Caco-2 (cell line): ENCODE results near the gene TEAD1. TPM values are rescaled to one million over a fixed set of nuclear protein-coding genes. Genes with fewer than 3 reads are reported as not detected.

Experiments
- BruUV-seq: library from RNA; stranded (reverse); fragments of 400-500 nt; replicated peaks from 2 replicates; lab custom pipeline; 2021; lab: Mats Ljungman, UMichigan
- CTCF ChIA-PET: fragments of 300-600 bp; sonication (Branson Sonifier 250); formaldehyde crosslinking; loops from one replicate; lab custom pipeline; 2022; ENCODE audit warnings: antibody characterized with exemption; lab: Charles Lee
- POLR2A ChIA-PET: fragments of 300-600 bp; sonication (Branson Sonifier 250); formaldehyde crosslinking; loops from one replicate; lab custom pipeline; 2022; ENCODE audit warnings: antibody characterized with exemption; lab: Charles Lee
- DNase-seq, 2 experiments: peaks; one replicate each; pipeline versions ENCODE4 v3.0.0 to v3.0.0-alpha.2; 2020 to 2022
- H3K27me3 ChIP-seq: replicated peaks from 2 replicates; pipeline ENCODE4 v1.6.0; 2011; ENCODE audit warnings: low read length; ENCODE audit not compliant: control insufficient read depth, insufficient read depth
- H3K36me3 ChIP-seq: 2 replicates; pipeline ENCODE4 v1.5.1; 2011; ENCODE audit warnings: low read length; ENCODE audit not compliant: control insufficient read depth, insufficient read depth
- H3K4me1 ChIP-seq: fragments of 250-450 bp; sonication (Bioruptor Pico); 2 replicates; pipeline ENCODE4 v1.5.1; 2020; ENCODE audit warnings: mild to moderate bottlenecking
- H3K4me3 ChIP-seq: 2 replicates; pipeline ENCODE4 v1.5.1; 2011; ENCODE audit warnings: low read depth, mild to moderate bottlenecking, control low read depth, low read length
- H3K9me3 ChIP-seq: fragments of 250-450 bp; sonication (Bioruptor Pico); 2 replicates; pipeline ENCODE4 v1.5.1; 2020; ENCODE audit warnings: mild to moderate bottlenecking, moderate library complexity
- H3K27ac Mint-ChIP-seq: one replicate; pipeline ENCODE4 v1.8.0; 2022; ENCODE audit warnings: mixed read lengths; ENCODE audit not compliant: unreplicated experiment
- H3K27me3 Mint-ChIP-seq: one replicate; pipeline ENCODE4 v1.8.0; 2022; ENCODE audit warnings: mixed read lengths; ENCODE audit not compliant: insufficient read depth, unreplicated experiment
- H3K36me3 Mint-ChIP-seq: one replicate; pipeline ENCODE4 v1.8.0; 2022; ENCODE audit warnings: mild to moderate bottlenecking, mixed read lengths; ENCODE audit not compliant: insufficient read depth, unreplicated experiment
- H3K4me1 Mint-ChIP-seq: one replicate; pipeline ENCODE4 v1.8.0; 2022; ENCODE audit warnings: low read depth, mixed read lengths; ENCODE audit not compliant: unreplicated experiment
- H3K4me3 Mint-ChIP-seq: one replicate; pipeline ENCODE4 v1.8.0; 2022; ENCODE audit warnings: mild to moderate bottlenecking, moderate library complexity, mixed read lengths; ENCODE audit not compliant: unreplicated experiment
- H3K9me3 Mint-ChIP-seq: one replicate; pipeline ENCODE4 v1.8.0; 2022; ENCODE audit warnings: mixed read lengths; ENCODE audit not compliant: unreplicated experiment
- intact Hi-C: fragments of 100-400 bp; cut with micrococcal nuclease; formaldehyde crosslinking; loops from one replicate; pipeline ENCODE4 v1.10.0; 2022; ENCODE audit not compliant: unreplicated experiment
- total RNA-seq: library from RNA; stranded (reverse); gene quantifications from 2 replicates; pipeline ENCODE4 v1.2.3, GENCODE V29; 2022
- TF ChIP-seq, protein P1 (sequence below), 2 experiments: fragments of 200-600 bp in 1 of 2; IDR thresholded peaks; 1 replicate in 1 of 2; 2 replicates in 1 of 2; pipeline versions ENCODE4 v1.5.1 to v1.8.0; 2011 to 2022; ENCODE audit warnings: antibody characterized with exemption in 1 of 2, control low read depth in 1 of 2, inconsistent platforms in 1 of 2, low read depth in 1 of 2, low read length in 1 of 2, mild to moderate bottlenecking in 1 of 2, moderate library complexity in 1 of 2; ENCODE audit not compliant: insufficient read depth in 1 of 2, severe bottlenecking in 1 of 2, unreplicated experiment in 1 of 2

TEAD1 gene
- total RNA-seq, 1 experiment from 2014 or later = 144 TPM

DNA sequence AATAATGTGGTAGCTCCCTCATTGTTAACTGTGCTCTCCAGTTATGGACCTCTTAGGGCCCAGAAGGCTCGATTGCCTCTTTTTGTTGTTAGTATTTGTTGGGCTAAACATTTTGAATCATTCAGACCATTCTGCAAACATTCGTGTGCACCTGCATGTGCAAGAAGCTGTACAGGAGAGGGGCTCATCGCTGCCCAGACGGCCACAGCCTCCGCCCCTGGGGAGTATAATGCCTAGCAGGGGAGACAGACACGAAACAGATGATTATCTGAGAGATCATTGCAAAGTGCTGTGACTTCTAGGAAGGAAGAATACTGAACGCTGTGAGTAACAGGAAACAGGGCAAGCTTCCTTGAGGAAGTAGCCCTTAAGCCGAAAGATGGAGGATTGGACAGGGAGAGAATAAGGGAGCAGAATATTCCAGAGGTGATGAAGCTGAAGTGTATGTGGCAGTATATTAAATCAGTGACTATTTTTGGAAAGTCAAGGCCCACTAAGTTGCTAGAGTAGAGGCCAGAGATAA lies 211.6 kb downstream of the TEAD1 start:
- Mint-ChIP-seq H3K27ac (no peak overlapping the region), H3K27me3 (no peaks in the 10 kb centered on the region), H3K9me3 (no peaks in the 10 kb centered on the region), H3K4me3 (no peak overlapping the region), H3K4me1 (peaks cover 10% of the 10 kb centered on the region), H3K36me3 (peaks cover 86% of the 10 kb centered on the region)
- Histone ChIP-seq H3K4me1 (no peaks in the 10 kb centered on the region), H3K36me3 (0 out of 2 replicates have a peak, but pooled peaks cover 1% of the 10 kb centered on the region), H3K27me3 (no peaks in the 10 kb centered on the region), H3K4me3 (no peak overlapping the region), H3K9me3 (no peaks in the 10 kb centered on the region)
- CTCF ChIA-PET = interaction anchor here (0.7 kb wide), 1 partner anchor 555 kb away, joined by 4 read pairs; no protein-coding TSS in a partner anchor
- no TSS peak for BruUV-seq
- intact Hi-C loops = loop anchor here (5.0 kb wide), 1 partner anchor 58 kb away; no protein-coding TSS in a partner anchor
- TF ChIP-seq, protein P1, sequence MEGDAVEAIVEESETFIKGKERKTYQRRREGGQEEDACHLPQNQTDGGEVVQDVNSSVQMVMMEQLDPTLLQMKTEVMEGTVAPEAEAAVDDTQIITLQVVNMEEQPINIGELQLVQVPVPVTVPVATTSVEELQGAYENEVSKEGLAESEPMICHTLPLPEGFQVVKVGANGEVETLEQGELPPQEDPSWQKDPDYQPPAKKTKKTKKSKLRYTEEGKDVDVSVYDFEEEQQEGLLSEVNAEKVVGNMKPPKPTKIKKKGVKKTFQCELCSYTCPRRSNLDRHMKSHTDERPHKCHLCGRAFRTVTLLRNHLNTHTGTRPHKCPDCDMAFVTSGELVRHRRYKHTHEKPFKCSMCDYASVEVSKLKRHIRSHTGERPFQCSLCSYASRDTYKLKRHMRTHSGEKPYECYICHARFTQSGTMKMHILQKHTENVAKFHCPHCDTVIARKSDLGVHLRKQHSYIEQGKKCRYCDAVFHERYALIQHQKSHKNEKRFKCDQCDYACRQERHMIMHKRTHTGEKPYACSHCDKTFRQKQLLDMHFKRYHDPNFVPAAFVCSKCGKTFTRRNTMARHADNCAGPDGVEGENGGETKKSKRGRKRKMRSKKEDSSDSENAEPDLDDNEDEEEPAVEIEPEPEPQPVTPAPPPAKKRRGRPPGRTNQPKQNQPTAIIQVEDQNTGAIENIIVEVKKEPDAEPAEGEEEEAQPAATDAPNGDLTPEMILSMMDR (IDR thresholded peaks at IDR 0.05; ENCODE audit: insufficient read depth in 1 of 2, low read depth in 1 of 2, low read length in 1 of 2, severe bottlenecking in 1 of 2, unreplicated experiment in 1 of 2) = no peak
- DNase-seq = no peak
- POLR2A ChIA-PET = interaction anchor here (0.7 kb wide), 1 partner anchor 103 kb away, joined by 6 read pairs; no protein-coding TSS in a partner anchor

DNA sequence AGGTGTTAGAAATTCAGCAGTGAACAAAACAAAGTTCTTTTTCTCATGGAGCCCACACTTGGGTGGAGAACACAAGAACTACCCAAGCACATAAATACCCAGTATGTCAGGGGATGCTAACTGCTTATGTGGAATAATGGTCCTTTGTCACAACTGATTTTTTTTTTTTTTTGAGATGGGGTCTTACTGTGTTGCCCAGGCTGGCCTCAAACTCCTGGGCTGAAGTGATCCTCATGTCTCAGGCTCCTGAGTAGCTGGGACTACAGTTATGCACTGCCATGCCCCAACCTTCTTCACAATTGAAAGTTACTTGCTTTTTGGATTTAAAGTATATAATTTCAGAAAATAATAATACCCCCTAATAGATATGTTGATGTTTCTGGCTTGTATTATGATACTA lies 212.3 kb downstream of the TEAD1 start:
- peaks cover 10% of the 10 kb centered on the region for H3K4me1 Mint-ChIP-seq
- POLR2A ChIA-PET = no interaction called here
- TF ChIP-seq, protein P1 (IDR thresholded peaks at IDR 0.05; ENCODE audit: insufficient read depth in 1 of 2, low read depth in 1 of 2, low read length in 1 of 2, severe bottlenecking in 1 of 2, unreplicated experiment in 1 of 2) = no peak
- Histone ChIP-seq H3K4me3 (no peak overlapping the region), H3K4me1 (no peaks in the 10 kb centered on the region), H3K9me3 (no peaks in the 10 kb centered on the region), H3K36me3 (peaks cover 1% of the 10 kb centered on the region; the same call in 1 of the 2 replicates), H3K27me3 (no peaks in the 10 kb centered on the region)
- no peaks in the 10 kb centered on the region for H3K9me3 Mint-ChIP-seq
- no peak overlapping the region for H3K4me3 Mint-ChIP-seq
- CTCF ChIA-PET = interaction anchor here (0.7 kb wide), 1 partner anchor 555 kb away, joined by 4 read pairs; no protein-coding TSS in a partner anchor
- DNase-seq = no peak
- H3K36me3 Mint-ChIP-seq = peaks cover 79% of the 10 kb centered on the region
- H3K27ac Mint-ChIP-seq = no peak overlapping the region
- intact Hi-C loops = loop anchor here (5.0 kb wide), 1 partner anchor 59 kb away; no protein-coding TSS in a partner anchor
- H3K27me3 Mint-ChIP-seq = no peaks in the 10 kb centered on the region
- no TSS peak for BruUV-seq

DNA sequence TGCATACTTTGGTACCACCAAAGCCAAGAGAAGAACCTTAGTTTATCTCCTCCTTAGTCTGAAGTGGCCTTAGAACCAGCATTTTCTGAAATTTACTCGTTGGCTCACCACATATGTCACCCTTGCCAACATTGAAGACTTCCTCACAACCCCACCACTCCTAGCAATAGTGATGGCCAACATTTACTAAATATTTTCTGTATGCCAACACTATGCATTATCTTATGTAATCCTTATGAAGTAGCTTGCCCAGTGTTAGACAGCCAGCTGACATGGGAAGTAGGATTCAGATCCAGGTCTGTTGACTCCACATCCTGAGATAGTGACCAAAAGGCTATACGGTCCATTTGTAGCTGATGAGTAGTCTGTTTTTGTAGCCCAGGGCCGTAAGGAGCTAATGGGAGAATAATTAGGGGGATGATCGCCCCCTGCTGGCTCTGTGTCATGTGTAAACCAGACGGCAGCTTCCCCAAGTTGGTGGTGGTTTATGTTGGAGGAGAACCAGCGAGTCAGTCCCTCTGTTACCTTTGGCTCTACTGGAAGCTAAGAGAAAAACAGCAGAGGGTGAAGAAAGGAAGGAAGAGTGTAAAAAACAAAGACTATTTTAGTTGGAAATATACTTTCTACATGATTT lies 214.4 kb downstream of the TEAD1 start:
- Histone ChIP-seq H3K4me1 (peaks cover 6% of the 10 kb centered on the region), H3K9me3 (no peaks in the 10 kb centered on the region), H3K27me3 (no peaks in the 10 kb centered on the region), H3K4me3 (no peak overlapping the region), H3K36me3 (peaks cover 1% of the 10 kb centered on the region; the same call in 1 of the 2 replicates)
- intact Hi-C loops = loop anchor here (1.0 to 5.0 kb wide), 6 partner anchors 61 to 557 kb away; partner anchors contain the start of gene TEAD1
- H3K27ac Mint-ChIP-seq = peak overlapping the region; percentile 27
- TF ChIP-seq, protein P1 (IDR thresholded peaks at IDR 0.05; ENCODE audit: insufficient read depth in 1 of 2, low read depth in 1 of 2, low read length in 1 of 2, severe bottlenecking in 1 of 2, unreplicated experiment in 1 of 2) = peak; percentile 62 to 78
- H3K36me3 Mint-ChIP-seq = peaks cover 74% of the 10 kb centered on the region
- ChIA-PET CTCF (interaction anchor here (0.6 to 1.8 kb wide), 24 partner anchors 32 to 600 kb away, joined by 3 to 25 read pairs (median 4); partner anchors contain the start of gene TEAD1), POLR2A (interaction anchor here (0.6 kb wide), 1 partner anchor 86 kb away, joined by 4 read pairs; no protein-coding TSS in a partner anchor)
- H3K4me3 Mint-ChIP-seq = no peak overlapping the region
- no TSS peak for BruUV-seq
- DNase-seq = peak; percentile 77 to 82
- peaks cover 10% of the 10 kb centered on the region for H3K4me1 Mint-ChIP-seq
- no peaks in the 10 kb centered on the region for H3K27me3 Mint-ChIP-seq
- H3K9me3 Mint-ChIP-seq = no peaks in the 10 kb centered on the region
